ENCODE data around the gene TRPC4.

- TF ChIP-seq, protein P1, sequence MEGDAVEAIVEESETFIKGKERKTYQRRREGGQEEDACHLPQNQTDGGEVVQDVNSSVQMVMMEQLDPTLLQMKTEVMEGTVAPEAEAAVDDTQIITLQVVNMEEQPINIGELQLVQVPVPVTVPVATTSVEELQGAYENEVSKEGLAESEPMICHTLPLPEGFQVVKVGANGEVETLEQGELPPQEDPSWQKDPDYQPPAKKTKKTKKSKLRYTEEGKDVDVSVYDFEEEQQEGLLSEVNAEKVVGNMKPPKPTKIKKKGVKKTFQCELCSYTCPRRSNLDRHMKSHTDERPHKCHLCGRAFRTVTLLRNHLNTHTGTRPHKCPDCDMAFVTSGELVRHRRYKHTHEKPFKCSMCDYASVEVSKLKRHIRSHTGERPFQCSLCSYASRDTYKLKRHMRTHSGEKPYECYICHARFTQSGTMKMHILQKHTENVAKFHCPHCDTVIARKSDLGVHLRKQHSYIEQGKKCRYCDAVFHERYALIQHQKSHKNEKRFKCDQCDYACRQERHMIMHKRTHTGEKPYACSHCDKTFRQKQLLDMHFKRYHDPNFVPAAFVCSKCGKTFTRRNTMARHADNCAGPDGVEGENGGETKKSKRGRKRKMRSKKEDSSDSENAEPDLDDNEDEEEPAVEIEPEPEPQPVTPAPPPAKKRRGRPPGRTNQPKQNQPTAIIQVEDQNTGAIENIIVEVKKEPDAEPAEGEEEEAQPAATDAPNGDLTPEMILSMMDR (IDR thresholded peaks at IDR 0.05; ENCODE audit: low read depth, low read length) = no peak
- no peak for TF ChIP-seq EZH2phosphoT487 (IDR thresholded peaks at IDR 0.05; ENCODE audit: low read depth)
Observed at GRCh38 chr13:37886879-37887278, 17.3 kb upstream of the TRPC4 start.

Data from OCI-LY3 (cell line).